Stimulated activated CD4-positive, alpha-beta T cell treated with anti-CD3 and anti-CD28 coated beads, Interleukin-4, amount 100 ng/mL, for 24 hours (primary cell): ENCODE results near the gene TUBGCP2.
"Not testable (repeated sequence)": the region's sequence is repeated elsewhere in the genome, so short reads cannot be mapped to it uniquely, and the experiment has no call there.

Source experiments
- DNase-seq: peaks from one replicate; pipeline ENCODE4 v3.0.0-alpha.2; 2020

The TUBGCP2 gene

DNA sequence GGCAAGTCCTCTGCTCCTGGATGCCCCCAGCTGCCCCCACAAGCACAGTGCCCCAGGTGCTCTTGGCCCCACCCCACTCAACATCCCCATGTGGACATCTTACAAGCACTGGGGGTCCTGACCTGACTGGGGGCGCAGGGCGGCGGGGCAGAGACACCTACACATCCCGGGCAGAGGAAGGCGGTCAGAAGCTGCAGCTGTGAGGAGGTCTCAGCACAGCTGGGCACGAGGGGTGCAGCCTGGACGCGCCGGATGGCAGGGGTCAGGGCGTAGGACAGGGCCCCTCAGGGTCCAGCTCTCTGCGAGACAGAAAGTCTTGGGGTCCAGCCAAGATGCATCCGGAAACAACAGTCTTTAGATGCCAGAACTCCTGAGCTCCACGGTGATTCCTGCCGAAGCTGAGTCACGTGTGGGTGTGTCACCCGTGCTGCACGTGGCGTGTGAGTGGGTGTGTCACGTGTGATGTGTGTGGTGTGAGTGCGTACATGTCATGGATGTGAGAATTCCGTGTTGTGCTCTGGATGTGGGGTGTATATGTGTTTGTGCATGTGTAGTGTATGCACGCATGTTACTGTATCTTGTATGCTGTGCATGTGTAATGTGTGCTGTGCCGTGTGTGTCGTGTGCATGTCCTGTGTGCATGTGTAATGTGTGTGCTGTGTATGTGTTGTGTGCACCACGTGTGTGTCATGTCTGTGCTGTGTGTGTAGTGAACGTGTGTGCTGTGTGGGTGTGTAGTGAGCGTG, 65.9 kb downstream of the TUBGCP2 start:
- no peak for DNase-seq

DNA sequence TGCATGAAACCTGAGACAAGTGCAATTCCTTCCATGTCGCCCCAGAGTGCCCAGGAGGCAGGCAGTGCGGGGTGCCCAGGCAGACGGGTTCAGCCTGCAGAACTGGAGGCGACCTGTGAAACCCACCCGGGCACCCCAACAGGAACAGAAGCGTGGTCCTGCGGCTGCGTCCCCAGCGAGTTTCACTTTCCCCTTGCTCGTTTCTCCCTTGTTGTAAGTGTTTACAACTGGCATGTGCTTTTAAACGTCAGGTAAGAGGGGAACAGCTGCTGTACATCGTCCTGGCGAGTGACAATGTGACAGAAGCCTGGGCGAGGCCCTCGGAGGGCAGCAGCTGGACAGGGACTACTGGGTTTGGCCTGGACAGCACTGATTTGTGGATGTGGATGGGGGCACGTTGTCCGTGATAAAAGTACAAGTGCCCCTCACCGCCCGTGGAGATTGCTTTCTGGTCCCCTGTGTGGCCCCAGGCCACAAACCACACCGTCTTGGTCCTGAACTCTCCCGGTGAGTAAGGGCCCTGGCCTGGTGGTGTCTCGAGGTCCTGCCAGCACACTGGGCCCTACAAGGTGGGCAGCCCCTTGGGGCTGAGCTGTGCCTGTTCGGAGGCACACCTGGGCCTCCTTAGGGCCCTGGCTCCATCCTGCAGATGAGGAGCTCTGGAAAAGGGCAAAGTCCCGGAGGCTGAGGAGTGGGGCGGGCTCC, 67.0 kb downstream of the TUBGCP2 start:
- no peak for DNase-seq

DNA sequence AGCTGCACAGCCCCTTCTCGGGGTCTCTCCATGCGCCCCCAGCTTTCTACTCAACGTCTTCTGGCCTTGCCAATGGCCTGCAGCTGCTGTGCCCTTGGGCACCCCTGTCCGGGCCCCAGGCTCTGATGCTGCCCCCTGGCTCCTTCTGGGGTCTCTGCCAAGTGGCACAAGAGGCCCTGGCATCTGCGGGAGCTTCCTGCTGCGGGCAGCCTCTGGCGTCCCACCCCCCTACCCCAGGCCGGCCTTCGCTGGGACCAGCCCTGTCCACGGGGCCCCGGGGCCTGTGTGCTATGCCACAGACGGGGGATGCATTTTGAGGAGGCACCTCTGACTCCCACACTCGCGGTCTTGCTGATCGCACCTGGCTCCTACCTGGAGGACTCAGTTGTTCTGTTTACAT, 68.7 kb downstream of the TUBGCP2 start:
- no peak for DNase-seq

DNA sequence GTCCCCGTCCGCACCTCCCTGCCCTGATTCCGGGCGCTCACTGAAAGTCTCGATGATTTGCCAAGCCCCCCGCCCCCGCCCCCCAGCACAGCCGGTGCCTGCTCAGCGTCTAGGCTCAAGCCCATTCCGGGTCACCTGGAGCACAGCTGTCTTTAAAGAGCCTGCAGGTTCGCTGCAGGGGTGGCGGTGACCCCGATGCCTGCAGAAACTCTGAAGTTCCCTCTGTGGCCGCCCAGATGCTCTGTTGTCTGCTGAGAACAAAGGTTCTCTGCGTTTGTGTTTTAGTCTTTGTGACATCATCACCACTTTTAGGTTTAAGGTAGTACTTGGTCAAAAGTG, 70.2 kb downstream of the TUBGCP2 start:
- no peak for DNase-seq

DNA sequence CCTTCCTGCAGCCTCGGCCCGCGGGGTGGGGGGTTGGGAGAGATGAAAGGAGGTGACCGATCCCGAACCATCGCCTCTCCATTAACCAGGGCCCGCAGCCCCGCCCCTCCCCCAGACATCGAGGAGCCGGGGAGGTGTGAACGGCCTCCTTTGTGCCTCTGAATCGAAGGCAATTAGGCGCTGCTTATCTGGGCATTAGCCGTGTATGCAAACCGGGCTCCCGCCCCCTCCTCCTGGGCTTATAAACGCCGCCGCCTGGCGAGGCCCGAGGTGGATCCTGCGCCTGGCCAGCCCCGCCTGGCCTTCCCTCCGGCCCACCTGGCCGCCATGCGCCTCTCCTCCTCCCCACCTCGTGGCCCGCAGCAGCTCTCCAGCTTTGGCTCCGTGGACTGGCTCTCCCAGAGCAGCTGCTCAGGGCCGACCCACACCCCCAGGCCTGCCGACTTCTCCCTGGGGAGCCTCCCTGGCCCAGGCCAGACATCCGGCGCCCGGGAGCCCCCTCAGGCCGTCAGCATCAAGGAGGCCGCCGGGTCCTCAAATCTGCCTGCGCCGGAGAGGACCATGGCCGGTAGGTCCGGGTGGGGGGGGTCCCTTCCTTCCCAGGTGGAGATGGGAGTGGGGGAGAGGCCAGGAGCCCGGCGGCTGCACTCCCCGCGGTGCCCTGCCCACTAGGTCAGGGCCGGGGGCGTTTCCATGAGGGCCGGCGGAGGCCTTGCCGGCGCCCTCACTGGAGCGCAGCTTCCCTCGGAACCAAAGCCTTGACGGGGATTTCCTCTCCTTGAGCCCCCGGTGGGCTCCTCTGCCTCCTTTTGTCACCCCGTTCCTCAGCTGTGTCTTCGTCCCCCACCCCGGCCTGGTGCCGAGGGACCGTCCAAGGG, 70.8 kb downstream of the TUBGCP2 start, which contains the start of gene VENTX:
Gene VENTX, plus strand, starts transcription at position 268 of the 878 bp plus-strand sequence. Its CDS starts 60 bp downstream, at position 328.
- DNase-seq = no peak

DNA sequence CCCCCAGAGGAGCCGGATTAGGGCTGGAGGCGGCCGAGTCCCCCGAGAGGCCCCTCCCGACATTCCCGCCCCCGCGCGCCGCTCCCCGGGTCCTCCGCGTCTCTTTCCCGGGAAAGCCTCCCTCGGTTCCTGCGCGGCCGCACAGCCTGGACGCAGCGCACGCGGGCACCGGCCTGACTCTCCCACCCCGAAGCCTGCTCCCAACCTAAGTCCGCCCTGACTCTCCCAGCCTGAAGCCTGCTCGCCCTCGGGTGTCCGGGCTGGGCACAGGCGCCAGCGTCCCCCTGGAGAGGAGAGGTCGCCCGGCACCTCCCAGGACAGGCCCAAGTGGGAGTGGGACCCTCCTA, 71.5 kb downstream of the TUBGCP2 start:
- no peak for DNase-seq

DNA sequence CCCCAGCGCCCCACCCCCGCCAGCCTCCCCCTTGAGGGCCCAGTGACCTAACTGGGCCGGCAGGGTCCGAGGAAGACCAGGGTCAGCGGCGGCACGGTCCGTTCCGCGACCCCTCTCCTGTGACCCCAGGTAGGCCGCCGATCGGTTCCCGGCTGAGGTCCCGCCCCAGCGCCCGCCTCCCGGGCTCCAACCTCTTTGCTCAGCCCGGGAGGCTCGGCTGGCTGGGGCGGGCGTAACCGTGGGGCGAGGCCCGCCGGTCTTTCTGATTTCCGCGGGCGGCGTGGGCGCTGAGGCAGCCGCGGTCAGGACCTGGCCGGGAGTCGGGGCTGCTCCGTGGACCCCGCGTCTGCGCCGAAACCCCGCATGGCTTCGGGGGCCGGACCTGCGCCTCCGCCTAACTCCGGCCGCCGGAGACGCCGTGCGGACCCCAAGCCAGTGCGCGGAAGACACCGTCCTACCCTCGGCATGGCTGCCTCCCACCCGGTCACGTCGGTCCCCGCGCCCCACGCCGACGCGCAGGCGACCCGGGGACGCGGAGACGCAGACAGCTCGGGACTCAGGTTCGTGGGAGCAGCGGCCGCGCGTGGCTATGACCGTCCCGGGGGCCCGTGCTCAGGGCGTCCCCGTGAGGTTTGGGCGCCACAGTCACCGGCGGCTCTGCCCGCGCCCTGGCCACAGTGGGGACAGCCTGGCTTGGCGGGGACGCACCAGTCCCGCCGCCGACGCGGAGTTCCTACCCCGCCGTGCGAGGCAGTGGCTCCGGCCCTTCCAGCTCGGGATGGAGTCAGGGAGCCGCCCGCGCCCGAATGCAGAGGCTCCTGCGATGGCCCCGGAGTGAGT, 72.1 kb downstream of the TUBGCP2 start:
- DNase-seq = no peak

DNA sequence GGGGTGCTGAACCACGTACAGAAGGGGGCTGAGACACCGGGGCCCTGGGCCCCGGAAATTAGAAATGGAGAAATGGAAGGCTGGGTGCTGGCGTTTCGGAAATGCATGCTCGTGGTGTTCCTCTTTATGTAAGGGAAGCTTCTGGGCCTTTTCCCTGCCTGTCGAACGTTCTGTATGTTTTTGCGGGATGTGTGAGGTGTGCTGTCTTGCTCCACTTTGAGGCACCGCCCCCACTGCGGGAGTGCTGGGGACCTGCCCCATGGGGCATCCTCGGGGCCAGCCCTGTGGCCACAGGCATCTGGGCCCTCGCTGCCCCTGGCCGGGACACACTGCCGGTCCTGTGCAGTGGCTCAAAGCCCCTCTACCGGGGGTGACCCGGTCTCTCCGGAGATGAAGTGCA, 72.7 kb downstream of the TUBGCP2 start:
- no peak for DNase-seq

DNA sequence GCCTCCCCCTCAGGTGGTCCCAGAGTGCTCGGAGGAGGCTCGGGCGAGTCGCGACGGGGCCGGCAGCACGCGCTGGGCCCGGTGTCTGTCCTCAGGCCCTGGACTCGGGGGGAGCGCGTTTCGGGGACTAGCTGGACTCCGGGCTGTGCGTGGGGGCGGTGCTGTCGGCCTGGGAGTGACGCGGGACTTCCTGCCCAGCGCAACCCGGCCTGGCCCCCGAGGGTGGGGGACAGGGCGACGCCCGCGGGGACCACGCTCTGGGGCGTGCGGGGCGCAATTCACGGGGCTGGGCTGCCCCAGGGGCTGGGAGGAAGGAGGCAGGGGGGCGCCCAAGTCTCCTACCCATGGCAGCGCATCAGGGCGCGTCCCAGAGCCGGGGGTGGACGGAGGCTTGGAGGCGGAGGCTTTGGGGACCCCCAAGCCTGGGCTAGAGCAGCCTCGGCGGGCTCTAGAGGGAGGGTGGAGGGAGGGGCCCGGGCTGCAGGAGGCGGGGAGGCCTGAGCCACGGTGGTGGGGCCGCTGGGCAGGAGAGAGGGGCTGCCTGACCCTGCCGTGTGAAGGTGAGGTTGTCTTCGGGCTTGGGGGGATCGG, 73.3 kb downstream of the TUBGCP2 start:
- DNase-seq = no peak

DNA sequence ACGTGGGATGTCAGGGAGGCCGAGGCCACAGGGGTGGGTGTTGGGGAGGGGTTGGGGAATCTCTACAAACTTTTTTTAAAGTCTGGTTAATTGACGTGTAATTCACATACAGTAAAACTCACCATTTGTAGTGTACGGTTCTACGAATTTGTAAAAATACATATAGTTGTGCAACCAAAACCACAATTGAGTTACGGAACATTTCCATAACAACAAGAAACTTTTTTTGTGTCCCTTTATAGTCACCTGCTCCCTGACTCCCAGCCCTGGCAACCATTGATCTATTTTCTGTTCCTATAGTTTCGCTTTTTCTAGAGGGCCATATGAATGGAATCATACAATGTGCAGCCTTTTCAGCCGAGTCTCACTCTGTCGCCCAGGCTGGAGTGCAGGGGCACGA, 73.9 kb downstream of the TUBGCP2 start:
- not testable (repeated sequence) for DNase-seq

DNA sequence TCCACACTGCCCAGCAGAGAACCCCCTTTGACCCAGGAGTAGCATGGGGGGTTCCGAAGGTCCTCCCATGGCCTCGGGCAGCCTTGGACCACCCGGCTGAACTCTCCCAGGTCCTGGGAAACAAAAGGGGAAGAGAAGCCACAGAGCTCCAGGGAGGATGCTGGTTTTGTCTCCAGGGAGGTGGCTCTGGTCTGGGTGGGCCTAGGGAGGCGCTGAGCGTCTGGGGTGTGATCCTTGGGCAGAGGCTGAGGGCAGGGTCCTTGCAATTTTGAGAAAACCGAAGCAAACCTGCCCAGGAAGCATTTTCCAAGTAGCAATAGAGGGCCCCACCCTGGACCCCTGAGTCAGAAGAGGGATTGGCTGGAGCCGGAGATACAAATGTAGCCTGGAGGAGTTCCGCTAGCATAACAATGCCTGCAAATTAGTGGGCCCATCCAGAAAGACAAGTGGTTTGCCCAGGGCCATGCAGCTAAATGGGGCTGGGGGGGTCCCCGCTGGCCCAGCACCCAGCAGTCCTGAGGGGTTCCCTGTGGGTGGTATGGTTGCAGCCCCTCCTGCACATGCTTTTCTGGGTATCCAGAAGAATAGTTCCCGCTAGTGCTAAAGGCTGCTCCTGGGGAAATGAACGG, 76.6 kb downstream of the TUBGCP2 start:
- DNase-seq = no peak

DNA sequence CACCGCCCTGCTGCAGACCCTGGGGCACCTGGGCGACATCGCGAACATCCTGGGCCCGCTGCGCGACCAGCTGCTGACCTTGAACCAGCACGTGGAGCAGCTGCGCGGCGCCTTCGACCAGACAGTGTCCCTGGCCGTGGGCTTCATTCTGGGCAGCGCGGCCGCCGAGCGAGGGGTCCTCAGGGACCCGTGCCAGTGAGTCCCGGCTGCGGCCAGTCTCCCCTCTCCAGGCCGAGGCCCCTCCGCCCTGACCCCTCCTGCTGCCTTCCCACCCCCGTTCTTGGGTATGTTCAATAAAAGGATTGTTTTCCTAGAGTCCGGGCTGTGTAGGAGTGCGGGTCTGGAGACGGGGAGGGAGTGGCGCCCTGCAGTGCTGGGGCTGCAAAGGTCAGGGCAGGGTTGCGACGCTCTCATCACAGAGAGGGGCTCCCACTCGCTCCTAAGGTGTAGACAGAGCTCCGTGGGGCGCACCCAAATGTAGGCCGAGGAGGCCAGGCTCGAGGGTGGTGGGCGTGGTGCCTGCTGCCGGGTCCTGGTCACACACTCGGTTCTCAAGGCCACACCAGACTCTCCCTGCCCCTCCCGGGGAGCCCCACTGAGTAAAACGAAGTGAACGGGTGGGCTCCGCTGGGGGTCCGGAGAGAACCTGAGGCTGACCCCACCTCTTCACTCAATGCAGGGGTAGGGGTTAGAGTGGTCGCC, 77.3 kb downstream of the TUBGCP2 start:
- DNase-seq = no peak

DNA sequence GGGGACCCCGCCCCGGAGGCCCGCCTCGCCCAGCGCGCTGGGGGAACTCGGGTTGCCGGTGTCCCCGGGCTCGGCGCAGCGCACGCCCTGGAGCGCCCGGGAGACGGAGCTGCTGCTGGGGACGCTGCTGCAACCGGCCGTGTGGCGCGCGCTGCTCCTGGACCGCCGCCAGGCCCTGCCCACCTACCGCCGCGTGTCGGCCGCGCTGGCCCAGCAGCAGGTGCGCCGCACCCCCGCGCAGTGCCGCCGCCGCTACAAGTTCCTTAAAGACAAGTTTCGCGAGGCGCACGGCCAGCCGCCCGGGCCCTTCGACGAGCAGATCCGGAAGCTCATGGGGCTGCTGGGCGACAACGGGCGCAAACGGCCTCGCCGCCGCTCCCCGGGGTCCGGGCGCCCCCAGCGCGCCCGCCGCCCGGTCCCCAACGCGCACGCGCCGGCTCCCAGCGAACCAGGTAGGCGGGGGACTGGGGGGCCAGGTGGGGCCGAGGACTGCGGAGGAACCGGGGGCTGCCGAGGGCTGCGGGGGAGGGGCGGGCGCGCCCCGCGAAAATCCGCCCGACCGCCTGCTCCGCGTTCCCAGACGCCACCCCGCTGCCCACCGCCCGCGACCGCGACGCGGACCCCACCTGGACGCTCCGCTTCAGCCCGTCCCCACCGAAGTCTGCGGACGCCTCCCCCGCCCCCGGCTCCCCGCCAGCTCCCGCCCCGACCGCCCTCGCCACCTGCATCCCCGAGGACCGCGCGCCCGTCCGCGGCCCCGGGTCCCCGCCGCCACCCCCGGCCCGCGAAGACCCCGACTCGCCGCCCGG, 78.1 kb downstream of the TUBGCP2 start:
- DNase-seq = no peak

DNA sequence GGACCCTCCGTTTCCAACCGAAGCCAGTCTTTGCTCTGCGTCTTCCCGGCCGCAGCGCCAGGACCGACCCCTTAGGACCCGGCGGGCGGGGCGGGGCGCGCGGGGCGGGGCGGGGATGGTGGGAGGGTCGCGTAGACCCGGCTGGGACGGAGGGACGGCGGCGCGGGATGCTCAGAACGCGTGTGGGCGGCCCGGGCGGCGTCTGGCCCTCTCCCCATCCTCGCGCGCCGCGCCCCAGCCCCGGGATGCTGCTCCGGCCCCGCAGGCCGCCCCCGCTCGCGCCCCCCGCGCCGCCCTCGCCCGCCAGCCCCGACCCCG, 78.7 kb downstream of the TUBGCP2 start, which contains the start of gene UTF1:
Gene UTF1, plus strand, starts transcription at position 174 of the 318 bp plus-strand sequence. Its CDS starts 72 bp downstream, at position 246.
- no peak for DNase-seq

DNA sequence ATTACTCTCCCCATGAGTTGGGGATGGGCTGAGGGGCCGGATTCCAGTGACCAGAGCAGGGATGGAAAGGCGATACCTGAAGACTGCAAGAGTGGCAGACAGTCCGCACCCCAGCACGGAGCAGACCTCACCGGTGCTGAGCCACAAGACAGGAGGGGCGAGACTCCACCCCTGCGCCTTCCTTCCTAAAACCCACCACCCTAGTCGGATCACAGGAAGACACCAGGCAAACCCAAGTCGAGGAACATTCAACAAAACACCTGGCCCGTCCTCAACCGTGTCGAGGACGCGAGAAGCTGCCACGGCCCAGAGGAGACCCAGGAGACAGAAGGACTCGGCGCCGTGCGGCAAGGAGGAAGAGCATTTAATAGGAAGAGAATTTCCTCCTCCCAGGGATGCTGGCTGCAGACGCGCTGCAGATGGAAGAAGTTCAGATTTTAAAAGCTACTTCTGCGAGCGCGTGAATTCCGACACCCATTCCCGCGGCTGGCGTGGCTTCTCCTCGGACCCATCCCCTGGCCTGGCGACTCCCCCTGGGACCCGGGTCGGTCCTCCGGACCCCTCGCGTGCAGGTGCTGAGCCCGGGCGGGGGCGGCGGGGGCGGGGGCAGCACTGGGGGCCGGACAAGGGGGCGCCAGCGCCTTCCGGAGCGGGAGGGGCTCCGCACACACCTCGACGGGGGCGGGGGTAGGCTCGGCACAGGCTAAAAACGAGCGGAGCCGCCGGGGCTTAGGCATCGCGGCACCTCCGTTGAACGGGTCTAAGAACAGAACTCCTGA, 79.2 kb downstream of the TUBGCP2 start:
- no peak for DNase-seq
